B cell (primary cell): ENCODE measurements around the gene CDKAL1. TPM values are rescaled to one million over a fixed set of nuclear protein-coding genes. Genes with fewer than 3 reads are reported as not detected.

Source experiments
- ATAC-seq: fragments of 200-7000 bp; cut with Tn5 transposase; one replicate; pipeline ENCODE4 v1.10.0; 2021; ENCODE audit warnings: low read depth, mild to moderate bottlenecking, moderate number of reproducible peaks, moderate library complexity
- CTCF ChIA-PET: fragments of 350-600 bp; sonication (Branson Sonifier 250); formaldehyde crosslinking; loops from one replicate; lab custom pipeline; 2021; ENCODE audit warnings: antibody characterized with exemption, inconsistent platforms; lab: Charles Lee
- POLR2A ChIA-PET: fragments of 350-600 bp; sonication (Branson Sonifier 250); formaldehyde crosslinking; loops from one replicate; lab custom pipeline; 2021; ENCODE audit warnings: antibody characterized with exemption; lab: Charles Lee
- DNase-seq: peaks from one replicate; pipeline ENCODE4 v3.0.0; 2013
- H2AFZ ChIP-seq: 2 replicates; pipeline ENCODE4 v1.6.1; 2012; ENCODE audit warnings: mild to moderate bottlenecking, low read depth, low read length; ENCODE audit not compliant: insufficient read depth, poor library complexity, severe bottlenecking
- H3K27ac ChIP-seq, 2 donors: 1 replicate in 1 of 2; 2 replicates in 1 of 2; pipeline ENCODE4 v1.5.1; 2012 to 2013; ENCODE audit warnings: low read length in 2 of 2, mild to moderate bottlenecking in 2 of 2, moderate library complexity in 1 of 2
- H3K27me3 ChIP-seq, 4 experiments: fragments of 200-600 bp in 1 of 4; sonication (generic) in 1 of 4; replicated peaks in 1 of 4; 1 replicate in 2 of 4; 2 replicates in 2 of 4; pipeline versions ENCODE4 v1.6.1 to v1.7.0; 2013 to 2016; ENCODE audit warnings: low read length in 3 of 4, mild to moderate bottlenecking in 2 of 4, mixed read lengths in 1 of 4, moderate library complexity in 1 of 4; ENCODE audit not compliant: insufficient read depth in 4 of 4, control insufficient read depth in 3 of 4; ENCODE audit errors: control extremely low read depth in 1 of 4
- H3K36me3 ChIP-seq, 2 experiments: replicated peaks in 1 of 2; 1 replicate in 1 of 2; 2 replicates in 1 of 2; pipeline versions ENCODE4 v1.6.1 to v1.7.1; 2013; ENCODE audit warnings: low read length in 1 of 2; ENCODE audit not compliant: insufficient read depth in 2 of 2, control insufficient read depth in 1 of 2; ENCODE audit errors: control extremely low read depth in 1 of 2, extremely low read depth in 1 of 2
- H3K4me1 ChIP-seq, 2 donors: fragments of 200-600 bp in 1 of 2; sonication (generic) in 1 of 2; 1 replicate in 1 of 2; 2 replicates in 1 of 2; pipeline versions ENCODE4 v1.5.1 to v1.6.1; 2013 to 2017; ENCODE audit warnings: low read length in 2 of 2; ENCODE audit not compliant: control insufficient read depth in 2 of 2, insufficient read depth in 2 of 2
- H3K4me2 ChIP-seq: replicated peaks from 2 replicates; pipeline ENCODE3; 2012; ENCODE audit warnings: mild to moderate bottlenecking, low read depth, low read length; ENCODE audit not compliant: poor library complexity, severe bottlenecking
- H3K4me3 ChIP-seq, 5 experiments: fragments of 200-600 bp in 1 of 5; sonication (generic) in 1 of 5; 1 replicate in 3 of 5; 2 replicates in 2 of 5; pipeline versions ENCODE4 v1.5.1 to v1.7.0; 2011 to 2016; ENCODE audit warnings: low read length in 4 of 5, mild to moderate bottlenecking in 4 of 5, low read depth in 2 of 5, control low read depth in 1 of 5, moderate library complexity in 1 of 5; ENCODE audit not compliant: insufficient read depth in 1 of 5; ENCODE audit errors: control extremely low read depth in 1 of 5, extremely low read depth in 1 of 5
- H3K79me2 ChIP-seq: fragments of 200-600 bp; sonication (generic); one replicate; pipeline ENCODE4 v1.6.0; 2016; ENCODE audit warnings: low read length; ENCODE audit not compliant: control insufficient read depth, insufficient read depth
- H3K9ac ChIP-seq: fragments of 200-600 bp; sonication (generic); 2 replicates; pipeline ENCODE4 v1.6.1; 2017; ENCODE audit warnings: mild to moderate bottlenecking, low read length, moderate library complexity
- H3K9me3 ChIP-seq, 3 donors: one replicate each; pipeline versions ENCODE4 v1.6.1 to v1.7.1; 2013; ENCODE audit warnings: low read length in 2 of 3; ENCODE audit not compliant: control insufficient read depth in 2 of 3, insufficient read depth in 1 of 3; ENCODE audit errors: control extremely low read depth in 1 of 3
- H4K20me1 ChIP-seq: 2 replicates; pipeline ENCODE4 v1.6.0; 2012; ENCODE audit warnings: mild to moderate bottlenecking, low read length; ENCODE audit not compliant: insufficient read depth, control insufficient read depth, poor library complexity, severe bottlenecking
- H3K27ac Mint-ChIP-seq: one replicate; pipeline ENCODE4 v1.8.0; 2021; ENCODE audit warnings: mixed read lengths
- H3K27me3 Mint-ChIP-seq: one replicate; pipeline ENCODE4 v1.8.0; 2021; ENCODE audit warnings: mixed read lengths
- H3K4me1 Mint-ChIP-seq: one replicate; pipeline ENCODE4 v1.8.0; 2021; ENCODE audit warnings: mixed read lengths
- H3K4me3 Mint-ChIP-seq: one replicate; pipeline ENCODE4 v1.8.0; 2021; ENCODE audit warnings: mixed read lengths
- H3K9me3 Mint-ChIP-seq: one replicate; pipeline ENCODE4 v1.8.0; 2022; ENCODE audit warnings: mixed read lengths; ENCODE audit not compliant: insufficient read depth
- EZH2 ChIP-seq: IDR thresholded peaks from 2 replicates; pipeline ENCODE4 v1.6.1; 2012; ENCODE audit warnings: borderline replicate concordance, low read depth, mild to moderate bottlenecking, moderate library complexity, low read length; ENCODE audit not compliant: insufficient read depth, poor library complexity, severe bottlenecking
- WGBS: methylation state at CpG from one replicate; pipeline ENCODE4 v1.1.5; 2013; ENCODE audit warnings: missing lambda C conversion rate; ENCODE audit not compliant: insufficient coverage; 5-methylcytosine and 5-hydroxymethylcytosine counted together
- intact Hi-C: fragments of 100-400 bp; cut with micrococcal nuclease; formaldehyde crosslinking; loops from one replicate; pipeline ENCODE4 v1.10.0; 2022
- polyA plus RNA-seq: library from polyadenylated mRNA; depleted of rRNA; stranded (reverse); fragments of >200 nt; gene quantifications from 2 replicates; pipeline ENCODE4 v1.2.3, GENCODE V29; 2012
- total RNA-seq, 2 donors: library from RNA; stranded (reverse); fragments of 120-200 nt in 1 of 2; gene quantifications; 1 replicate in 1 of 2; 2 replicates in 1 of 2; pipeline versions ENCODE4 v1.2.3 to v1.2.4, GENCODE V29; 2013 to 2022
- TF ChIP-seq, protein P1 (sequence below): fragments of 200-600 bp; IDR thresholded peaks from one replicate; pipeline ENCODE4 v1.8.0; 2022; ENCODE audit warnings: antibody characterized with exemption, mild to moderate bottlenecking

CDKAL1 gene
- total and polyA plus RNA-seq, 2 donors (not counting 1 experiment from before 2014, with no cell fraction given): 6.1 to 33.3 TPM

- Mint-ChIP-seq H3K27ac (no peak overlapping the region), H3K9me3 (no peaks in the 10 kb centered on the region), H3K4me1 (no peaks in the 10 kb centered on the region), H3K4me3 (no peak overlapping the region), H3K27me3 (no peaks in the 10 kb centered on the region)
- ATAC-seq (no peak), DNase-seq (no peak)
- ChIA-PET CTCF (no interaction called here), POLR2A (no interaction called here)
- Histone ChIP-seq H4K20me1 (no peaks in the 10 kb centered on the region), H3K36me3 (no peaks in the 10 kb centered on the region), H3K79me2 (no peaks in the 10 kb centered on the region), H2AFZ (no peak overlapping the region), H3K4me1 (no peaks in the 10 kb centered on the region), H3K9ac (no peak overlapping the region), H3K4me2 (no peak overlapping the region), H3K9me3 (peaks cover 0 to 3% (median 0%) of the 10 kb centered on the region in 3 donors), H3K27me3 (no peaks in the 10 kb centered on the region), H3K27ac (no peak overlapping the region), H3K4me3 (no peak overlapping the region)
- 93% methylated on average over 6 of the region's 7 CpGs for WGBS
- intact Hi-C loops: no loop called here
- TF ChIP-seq EZH2: no peak
- TF ChIP-seq, protein P1, sequence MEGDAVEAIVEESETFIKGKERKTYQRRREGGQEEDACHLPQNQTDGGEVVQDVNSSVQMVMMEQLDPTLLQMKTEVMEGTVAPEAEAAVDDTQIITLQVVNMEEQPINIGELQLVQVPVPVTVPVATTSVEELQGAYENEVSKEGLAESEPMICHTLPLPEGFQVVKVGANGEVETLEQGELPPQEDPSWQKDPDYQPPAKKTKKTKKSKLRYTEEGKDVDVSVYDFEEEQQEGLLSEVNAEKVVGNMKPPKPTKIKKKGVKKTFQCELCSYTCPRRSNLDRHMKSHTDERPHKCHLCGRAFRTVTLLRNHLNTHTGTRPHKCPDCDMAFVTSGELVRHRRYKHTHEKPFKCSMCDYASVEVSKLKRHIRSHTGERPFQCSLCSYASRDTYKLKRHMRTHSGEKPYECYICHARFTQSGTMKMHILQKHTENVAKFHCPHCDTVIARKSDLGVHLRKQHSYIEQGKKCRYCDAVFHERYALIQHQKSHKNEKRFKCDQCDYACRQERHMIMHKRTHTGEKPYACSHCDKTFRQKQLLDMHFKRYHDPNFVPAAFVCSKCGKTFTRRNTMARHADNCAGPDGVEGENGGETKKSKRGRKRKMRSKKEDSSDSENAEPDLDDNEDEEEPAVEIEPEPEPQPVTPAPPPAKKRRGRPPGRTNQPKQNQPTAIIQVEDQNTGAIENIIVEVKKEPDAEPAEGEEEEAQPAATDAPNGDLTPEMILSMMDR: no peak
Measured at GRCh38 chr6:21271428-21272155, 737.3 kb downstream of the CDKAL1 start.

DNA sequence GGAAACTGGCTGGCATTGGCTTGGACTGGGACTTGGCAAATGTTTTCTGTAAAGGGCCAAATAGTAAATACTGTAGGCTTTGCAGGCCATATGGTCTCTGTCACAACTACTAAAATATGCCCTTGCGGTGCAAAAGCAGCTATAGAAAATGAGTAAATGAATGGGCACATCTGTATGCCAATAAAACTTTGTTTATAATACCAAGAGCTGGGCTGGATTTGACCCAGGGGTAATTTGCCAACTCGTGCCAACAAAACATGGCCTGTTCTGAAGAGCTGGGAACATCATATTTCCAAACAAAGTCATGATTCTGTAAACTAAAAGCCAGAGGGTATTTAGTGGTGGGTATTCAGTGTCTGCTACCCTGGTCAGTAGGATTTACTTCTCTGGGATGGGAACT is 739.2 kb downstream of the CDKAL1 start:
- Histone ChIP-seq H3K36me3 (no peaks in the 10 kb centered on the region), H3K79me2 (no peaks in the 10 kb centered on the region), H4K20me1 (no peaks in the 10 kb centered on the region), H3K9ac (no peak overlapping the region), H3K4me1 (no peaks in the 10 kb centered on the region), H2AFZ (no peak overlapping the region), H3K4me2 (no peak overlapping the region), H3K9me3 (peaks cover 0 to 3% (median 0%) of the 10 kb centered on the region in 3 donors), H3K27me3 (no peaks in the 10 kb centered on the region), H3K27ac (no peak overlapping the region), H3K4me3 (no peak overlapping the region)
- no CpG with 5 or more reads among the region's 2 CpGs for WGBS
- DNase-seq: no peak
- Mint-ChIP-seq H3K27ac (no peak overlapping the region), H3K27me3 (no peaks in the 10 kb centered on the region), H3K9me3 (no peaks in the 10 kb centered on the region), H3K4me3 (no peak overlapping the region), H3K4me1 (no peaks in the 10 kb centered on the region)
- TF ChIP-seq EZH2: no peak
- TF ChIP-seq, protein P1: no peak
- intact Hi-C loops: no loop called here
- no peak for ATAC-seq
- CTCF ChIA-PET: no interaction called here
- POLR2A ChIA-PET: no interaction called here
